Chondrocyte (in vitro differentiated cells): ENCODE measurements around the gene SLC7A1. TPM values are rescaled to one million over a fixed set of nuclear protein-coding genes. Genes with fewer than 3 reads are reported as not detected.

Experiments
- DNase-seq: peaks from one replicate; pipeline ENCODE4 v3.0.0; 2021; ENCODE audit warnings: mixed read lengths, low spot score
- H3K27ac Mint-ChIP-seq: one replicate; pipeline ENCODE4 v1.8.0; 2021; ENCODE audit warnings: mild to moderate bottlenecking, moderate library complexity, mixed read lengths; ENCODE audit not compliant: unreplicated experiment
- H3K27me3 Mint-ChIP-seq: 2 replicates; pipeline ENCODE4 v1.8.0; 2021; ENCODE audit warnings: low read depth, mixed read lengths
- H3K36me3 Mint-ChIP-seq: 2 replicates; pipeline ENCODE4 v1.8.0; 2021; ENCODE audit warnings: low read depth, mixed read lengths
- H3K4me1 Mint-ChIP-seq: 2 replicates; pipeline ENCODE4 v1.8.0; 2021; ENCODE audit warnings: low read depth, mild to moderate bottlenecking, mixed read lengths
- H3K4me3 Mint-ChIP-seq: one replicate; pipeline ENCODE4 v1.8.0; 2021; ENCODE audit warnings: mild to moderate bottlenecking, moderate library complexity, mixed read lengths; ENCODE audit not compliant: unreplicated experiment
- H3K9me3 Mint-ChIP-seq: 2 replicates; pipeline ENCODE4 v1.8.0; 2021; ENCODE audit warnings: low read depth, mixed read lengths
- CTCF ChIP-seq: fragments of 200-600 bp; sonication (generic); IDR thresholded peaks from 2 replicates; pipeline ENCODE4 v1.5.0; 2021; ENCODE audit warnings: antibody characterized with exemption, mild to moderate bottlenecking, moderate library complexity
- total RNA-seq: library from RNA; stranded (reverse); gene quantifications from 3 replicates; pipeline ENCODE4 v1.2.1, GENCODE V29; 2021

SLC7A1 gene
- total RNA-seq, 1 donor from 2014 or later: 111 TPM

DNA sequence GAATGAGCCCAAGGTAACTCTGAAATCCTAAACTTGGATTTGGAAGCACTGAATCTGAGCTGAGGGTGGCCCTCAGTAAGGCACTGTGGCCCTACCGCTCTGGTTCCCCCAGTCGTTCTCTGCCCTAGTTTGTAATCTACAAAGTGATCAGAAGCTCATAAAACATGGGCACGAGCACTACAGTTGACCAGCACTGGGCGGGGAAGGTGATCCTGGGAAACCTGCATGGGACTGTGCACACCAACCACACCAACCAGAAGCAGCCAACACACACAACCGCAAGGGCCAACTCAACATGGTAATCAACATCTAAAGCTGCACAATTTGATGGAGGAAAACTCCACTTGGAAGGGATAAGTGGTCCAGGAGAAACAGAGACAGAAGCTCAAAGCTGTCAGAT lies 22.9 kb downstream of the SLC7A1 start:
- Mint-ChIP-seq H3K4me3 (no peak overlapping the region), H3K36me3 (no peaks in the 10 kb centered on the region), H3K4me1 (peaks cover 70% of the 10 kb centered on the region), H3K27me3 (no peaks in the 10 kb centered on the region), H3K27ac (peak overlapping the region; percentile 65), H3K9me3 (no peaks in the 10 kb centered on the region)
- no peak for TF ChIP-seq CTCF
- no peak for DNase-seq

GRCh38 chr13:29571876-29572570 lies 23.5 kb downstream of the SLC7A1 start:
- no peaks in the 10 kb centered on the region for H3K36me3 Mint-ChIP-seq
- peak overlapping the region; percentile 65 for H3K27ac Mint-ChIP-seq
- peaks cover 67% of the 10 kb centered on the region for H3K4me1 Mint-ChIP-seq

GRCh38 chr13:29570051-29570654 lies 25.3 kb downstream of the SLC7A1 start:
- Mint-ChIP-seq H3K4me1 (peaks cover 70% of the 10 kb centered on the region), H3K36me3 (no peaks in the 10 kb centered on the region), H3K4me3 (no peak overlapping the region), H3K27ac (peak overlapping the region; percentile 28), H3K9me3 (no peaks in the 10 kb centered on the region), H3K27me3 (no peaks in the 10 kb centered on the region)
- no peak for TF ChIP-seq CTCF
- DNase-seq: no peak

More at GRCh38 chr13:29571876-29572570, 23.5 kb downstream of the SLC7A1 start:
- no peak for DNase-seq
- Mint-ChIP-seq H3K27me3 (no peaks in the 10 kb centered on the region), H3K9me3 (no peaks in the 10 kb centered on the region), H3K4me3 (no peak overlapping the region)
- no peak for TF ChIP-seq CTCF

DNA sequence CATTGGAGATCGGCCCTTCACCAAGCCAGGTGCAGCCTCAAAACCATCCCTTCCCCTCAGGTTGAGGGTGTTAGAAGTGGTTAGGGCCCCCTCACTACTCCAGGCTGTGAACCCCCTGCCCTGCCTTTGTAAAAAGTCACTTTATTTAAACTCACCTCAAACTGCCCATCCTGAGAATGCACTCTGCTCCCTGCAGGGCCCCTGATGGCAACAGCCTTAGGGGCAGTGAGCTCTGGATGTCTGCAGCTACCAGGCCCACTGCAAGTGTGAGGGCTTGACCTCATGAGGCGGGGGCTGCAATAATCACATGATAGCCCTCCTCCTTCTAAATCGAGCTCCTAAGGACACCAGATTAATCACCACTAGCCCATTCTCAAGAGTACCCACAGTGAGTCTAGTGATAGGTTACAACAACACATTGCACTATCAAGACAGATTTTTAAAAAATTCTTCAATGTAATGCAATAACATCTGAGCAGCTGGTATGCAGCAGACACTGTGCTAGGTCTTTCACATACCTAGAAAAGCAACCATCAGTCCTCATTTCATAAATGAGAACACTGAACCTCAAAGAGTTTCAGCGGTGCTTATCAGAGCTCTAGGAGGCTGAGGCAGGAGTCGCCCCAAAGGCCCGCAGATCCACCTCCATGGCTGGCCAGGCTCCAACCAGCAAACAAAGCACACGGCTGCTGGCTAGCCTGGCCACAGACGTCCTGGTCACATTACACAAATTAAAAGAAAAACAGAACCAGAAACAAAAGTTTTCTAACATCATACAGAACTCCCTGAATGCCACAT lies 26.0 kb downstream of the SLC7A1 start:
- no peak overlapping the region for H3K4me3 Mint-ChIP-seq
- peaks cover 74% of the 10 kb centered on the region for H3K4me1 Mint-ChIP-seq
- H3K27me3 Mint-ChIP-seq: no peaks in the 10 kb centered on the region
- peak overlapping the region; percentile 28 for H3K27ac Mint-ChIP-seq
- TF ChIP-seq CTCF: no peak
- H3K9me3 Mint-ChIP-seq: no peaks in the 10 kb centered on the region
- no peak for DNase-seq
- no peaks in the 10 kb centered on the region for H3K36me3 Mint-ChIP-seq

DNA sequence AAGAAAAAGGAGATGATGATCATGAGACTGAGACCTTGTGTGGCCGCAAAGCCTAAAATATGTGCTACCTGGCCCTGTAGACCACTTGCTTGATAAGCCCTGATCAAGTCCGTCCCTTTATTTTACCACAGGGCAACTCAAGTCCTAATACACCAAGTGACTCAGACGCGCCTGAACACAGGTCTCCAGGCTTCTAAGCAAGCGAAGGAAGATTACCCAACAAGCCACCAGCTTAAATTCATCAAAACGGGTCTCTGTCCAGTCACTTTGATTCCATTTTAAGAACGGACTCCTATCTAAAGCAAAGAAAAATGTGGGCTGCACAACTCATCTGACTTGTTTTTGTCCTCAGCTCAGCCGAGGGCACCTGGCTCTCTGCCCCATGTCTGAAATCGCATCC lies 26.8 kb downstream of the SLC7A1 start:
- TF ChIP-seq CTCF: no peak
- no peak for DNase-seq
- no peaks in the 10 kb centered on the region for H3K27me3 Mint-ChIP-seq
- no peak overlapping the region for H3K4me3 Mint-ChIP-seq
- H3K4me1 Mint-ChIP-seq: peaks cover 74% of the 10 kb centered on the region
- H3K9me3 Mint-ChIP-seq: no peaks in the 10 kb centered on the region
- H3K27ac Mint-ChIP-seq: no peak overlapping the region
- no peaks in the 10 kb centered on the region for H3K36me3 Mint-ChIP-seq
